Measurements from ENCODE around the gene CNTNAP5. TPM values are rescaled to one million over a fixed set of nuclear protein-coding genes. Genes with fewer than 3 reads are reported as not detected.

CNTNAP5 gene
- total and polyA plus RNA-seq, 8 donors = 0.03 to 0.29 (median 0.10) TPM; not detected in 4

- Histone ChIP-seq H3K27ac (no peak overlapping the region), H3K4me1 (no peaks in the 10 kb centered on the region), H3K27me3 (no peaks in the 10 kb centered on the region), H3K36me3 (no peaks in the 10 kb centered on the region), H3K4me3 (no peak overlapping the region), H3K9me3 (no peaks in the 10 kb centered on the region)
- no peak for DNase-seq
- intact Hi-C loops (cut with DNase I) = no loop called here
- no peak for TF ChIP-seq CTCF (IDR thresholded peaks at IDR 0.05)
- no peak for ATAC-seq
These were observed 730.3 kb downstream of the CNTNAP5 start for GRCh38 chr2:124755386-124755785.

DNA sequence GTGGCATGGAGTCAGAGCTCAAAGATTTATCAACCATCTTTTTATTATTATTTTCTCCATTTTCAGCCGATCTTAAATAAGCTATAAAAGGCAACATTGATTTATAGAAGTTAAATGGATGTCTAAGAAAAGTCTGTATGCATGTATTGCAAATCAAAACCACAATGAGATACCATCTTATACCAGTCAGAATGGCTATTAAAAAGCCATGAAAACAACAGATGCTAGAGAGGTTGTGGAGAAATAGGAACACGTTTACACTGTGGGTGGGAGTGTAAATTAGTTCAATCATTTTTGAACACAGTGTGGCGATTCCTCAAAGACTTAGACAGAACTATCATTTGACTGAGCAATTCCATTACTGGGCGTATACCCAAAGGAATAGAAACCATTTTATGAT lies 731.0 kb downstream of the CNTNAP5 start:
- DNase-seq = no peak
- H3K27ac ChIP-seq = no peak overlapping the region
- no peaks in the 10 kb centered on the region for H3K9me3 ChIP-seq
- H3K4me3 ChIP-seq = no peak overlapping the region
- TF ChIP-seq CTCF (IDR thresholded peaks at IDR 0.05) = no peak
- no peaks in the 10 kb centered on the region for H3K4me1 ChIP-seq
- H3K36me3 ChIP-seq = no peaks in the 10 kb centered on the region
- intact Hi-C loops (cut with DNase I) = no loop called here
- no peaks in the 10 kb centered on the region for H3K27me3 ChIP-seq
- ATAC-seq = no peak

DNA sequence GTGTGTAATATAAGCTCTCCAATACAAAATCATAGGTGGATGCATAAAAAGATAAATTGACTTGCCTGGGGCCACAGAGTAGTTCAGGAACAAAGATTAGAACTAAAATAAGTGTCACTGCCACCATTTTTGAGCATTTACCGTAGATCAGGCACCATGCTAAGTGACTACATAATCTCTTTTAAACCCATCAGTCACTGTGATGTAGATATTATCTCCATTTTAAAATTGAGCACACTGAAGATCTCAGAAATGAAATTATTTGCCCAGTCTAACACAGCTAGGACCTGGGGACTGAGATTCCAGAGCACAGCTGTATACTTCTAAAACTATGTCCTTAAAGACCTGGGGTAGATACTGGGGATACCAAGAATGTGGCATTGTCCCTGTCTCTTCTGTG lies 737.3 kb downstream of the CNTNAP5 start:
- TF ChIP-seq CTCF (IDR thresholded peaks at IDR 0.05) = no peak
- Histone ChIP-seq H3K36me3 (no peaks in the 10 kb centered on the region), H3K4me3 (no peak overlapping the region), H3K27ac (no peak overlapping the region), H3K27me3 (no peaks in the 10 kb centered on the region), H3K4me1 (no peaks in the 10 kb centered on the region), H3K9me3 (no peaks in the 10 kb centered on the region)
- intact Hi-C loops (cut with DNase I) = no loop called here
- DNase-seq (no peak), ATAC-seq (no peak)

GRCh38 chr2:124763611-124764010 lies 738.5 kb downstream of the CNTNAP5 start:
- Histone ChIP-seq H3K36me3 (no peaks in the 10 kb centered on the region), H3K27me3 (no peaks in the 10 kb centered on the region), H3K9me3 (no peaks in the 10 kb centered on the region), H3K4me3 (no peak overlapping the region), H3K27ac (no peak overlapping the region), H3K4me1 (no peaks in the 10 kb centered on the region)
- intact Hi-C loops (cut with DNase I) = no loop called here
- DNase-seq = no peak
- ATAC-seq = no peak
- no peak for TF ChIP-seq CTCF (IDR thresholded peaks at IDR 0.05)

- intact Hi-C loops (cut with DNase I) = no loop called here
- no peak overlapping the region for H3K4me3 ChIP-seq
- no peaks in the 10 kb centered on the region for H3K27me3 ChIP-seq
- H3K4me1 ChIP-seq = no peaks in the 10 kb centered on the region
- no peak for ATAC-seq
- no peak overlapping the region for H3K27ac ChIP-seq
- TF ChIP-seq CTCF (IDR thresholded peaks at IDR 0.05) = no peak
- H3K9me3 ChIP-seq = no peaks in the 10 kb centered on the region
- DNase-seq = no peak
- H3K36me3 ChIP-seq = no peaks in the 10 kb centered on the region
These were observed 749.7 kb downstream of the CNTNAP5 start for GRCh38 chr2:124774781-124775180.

Data from left lung (tissue), 10 donors.